ENCODE data around the gene CDH13.

Gene CDH13

GRCh38 chr16:82630219-82630618 is 3.5 kb downstream of the CDH13 start:
- DNase-seq (ENCODE audit: extremely low spot score) = no peak
- CTCF ChIA-PET = interaction anchor here (1.0 to 2.1 kb wide), 9 partner anchors 9 to 816 kb away, joined by 3 to 13 read pairs (median 4); no protein-coding TSS in a partner anchor
- POLR2A ChIA-PET = no interaction called here
- TF ChIP-seq CTCF (IDR thresholded peaks at IDR 0.05; ENCODE audit: control extremely low read depth, extremely low read depth, low read depth, missing control alignments) = peak; percentile 19

DNA sequence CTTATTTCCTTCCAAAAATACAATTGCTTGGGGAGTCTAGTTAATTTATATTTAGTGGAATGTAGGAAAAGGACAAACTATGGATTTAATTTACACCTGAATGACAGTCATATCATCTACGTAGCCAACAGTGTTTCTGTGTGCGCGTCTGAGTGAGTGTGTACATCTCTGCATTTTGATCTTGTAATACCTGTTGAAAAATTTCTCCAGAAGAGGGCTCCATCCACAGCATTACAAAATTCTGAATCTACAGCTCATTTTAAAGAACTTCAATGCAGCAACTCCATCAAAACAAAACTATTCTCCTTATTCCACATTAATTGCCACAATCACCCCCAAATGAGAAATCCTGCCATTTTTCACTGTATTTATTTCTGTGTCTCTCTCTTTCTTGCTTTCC is 3.9 kb downstream of the CDH13 start:
- ChIA-PET POLR2A (no interaction called here), CTCF (interaction anchor here (0.9 to 2.1 kb wide), 10 partner anchors 9 to 816 kb away, joined by 3 to 13 read pairs (median 4); no protein-coding TSS in a partner anchor)
- TF ChIP-seq CTCF (IDR thresholded peaks at IDR 0.05; ENCODE audit: control extremely low read depth, extremely low read depth, low read depth, missing control alignments) = peak; percentile 23
- DNase-seq (ENCODE audit: extremely low spot score) = no peak

DNA sequence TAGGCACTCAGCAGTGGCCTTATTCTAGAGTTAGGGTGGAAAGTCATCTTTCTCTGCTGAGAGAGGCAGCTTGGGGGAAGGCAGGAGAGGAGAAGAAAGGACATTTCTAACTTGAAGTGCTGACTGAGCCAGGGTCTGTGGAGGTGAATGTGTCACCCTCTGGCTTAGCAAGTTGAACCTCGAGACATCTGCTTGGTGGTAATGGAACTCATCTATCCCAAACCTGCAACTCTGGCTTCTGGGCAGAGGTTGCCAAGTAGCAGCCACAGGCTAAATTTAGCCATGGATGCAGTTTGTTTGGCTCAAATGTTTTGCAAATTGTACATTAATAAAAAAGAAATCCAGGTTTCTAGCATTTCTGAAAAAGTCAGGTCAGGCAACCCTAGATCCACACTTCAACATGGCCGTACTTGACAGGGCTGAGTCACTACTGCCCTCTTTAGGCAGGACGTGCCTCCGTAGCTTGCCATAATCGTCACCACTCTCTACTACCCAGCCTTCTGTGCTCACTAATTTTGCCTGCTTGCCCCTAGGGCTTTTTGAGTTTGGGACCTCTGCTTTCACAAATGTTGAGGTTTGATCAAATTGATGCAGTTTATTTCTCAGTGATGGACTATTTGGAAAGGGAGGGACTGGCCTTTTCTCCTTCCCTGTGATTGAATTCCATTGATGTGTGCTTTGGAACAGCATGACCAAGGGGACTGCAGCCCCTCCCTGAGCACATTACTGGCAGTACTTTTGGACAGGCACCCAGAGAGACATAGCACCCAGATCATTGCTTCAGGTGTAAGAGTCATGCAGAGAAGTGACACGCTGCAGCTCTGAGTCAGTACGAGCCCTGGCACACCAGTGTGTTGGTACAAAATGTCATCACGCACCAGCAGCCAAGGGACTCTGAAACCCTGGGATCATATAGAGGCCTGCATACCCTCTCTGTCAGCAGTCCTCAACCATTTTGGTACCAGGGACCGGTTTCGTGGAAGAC is 5.2 kb downstream of the CDH13 start:
- ChIA-PET CTCF (interaction anchor here (1.2 to 2.1 kb wide), 5 partner anchors 8 to 814 kb away, joined by 3 to 13 read pairs (median 7); no protein-coding TSS in a partner anchor), POLR2A (no interaction called here)
- DNase-seq (ENCODE audit: extremely low spot score) = no peak
- no peak for TF ChIP-seq CTCF (IDR thresholded peaks at IDR 0.05; ENCODE audit: control extremely low read depth, extremely low read depth, low read depth, missing control alignments)

DNA sequence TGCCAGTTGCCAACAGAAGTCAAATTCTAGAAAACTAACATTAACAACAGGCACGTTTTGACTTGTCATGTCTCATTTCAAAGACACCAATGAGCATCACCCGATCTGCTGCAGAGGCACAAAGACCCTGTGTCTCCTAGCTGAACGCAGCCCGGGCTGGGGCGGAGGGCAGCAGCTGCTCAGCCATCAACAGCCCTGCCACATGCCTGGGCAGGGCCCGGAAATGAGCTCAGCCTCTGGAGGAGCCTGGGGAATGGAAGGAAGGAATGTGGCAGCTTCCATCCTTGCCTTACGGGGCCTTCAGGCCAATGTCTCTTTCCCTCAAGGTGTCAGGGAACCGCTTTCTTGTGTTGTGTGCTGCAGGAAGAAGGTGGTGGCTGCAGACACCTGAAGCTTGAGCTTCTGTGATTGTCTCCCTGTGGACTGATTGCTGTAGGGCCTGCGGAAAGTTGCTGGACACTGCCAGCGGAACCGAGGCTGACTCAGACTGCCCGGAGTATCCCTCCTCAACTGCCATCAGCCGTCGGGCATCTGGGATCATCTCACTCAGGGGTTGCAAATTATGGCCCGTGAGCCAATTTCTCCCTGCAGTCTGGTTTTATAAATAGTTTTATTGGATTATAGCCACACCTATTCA is 7.3 kb downstream of the CDH13 start:
- CTCF ChIA-PET = interaction anchor here (1.5 to 1.7 kb wide), 2 partner anchors 11 to 30 kb away, joined by 5 read pairs; no protein-coding TSS in a partner anchor
- no peak for TF ChIP-seq CTCF (IDR thresholded peaks at IDR 0.05; ENCODE audit: control extremely low read depth, extremely low read depth, low read depth, missing control alignments)
- no peak for DNase-seq (ENCODE audit: extremely low spot score)
- POLR2A ChIA-PET = no interaction called here

DNA sequence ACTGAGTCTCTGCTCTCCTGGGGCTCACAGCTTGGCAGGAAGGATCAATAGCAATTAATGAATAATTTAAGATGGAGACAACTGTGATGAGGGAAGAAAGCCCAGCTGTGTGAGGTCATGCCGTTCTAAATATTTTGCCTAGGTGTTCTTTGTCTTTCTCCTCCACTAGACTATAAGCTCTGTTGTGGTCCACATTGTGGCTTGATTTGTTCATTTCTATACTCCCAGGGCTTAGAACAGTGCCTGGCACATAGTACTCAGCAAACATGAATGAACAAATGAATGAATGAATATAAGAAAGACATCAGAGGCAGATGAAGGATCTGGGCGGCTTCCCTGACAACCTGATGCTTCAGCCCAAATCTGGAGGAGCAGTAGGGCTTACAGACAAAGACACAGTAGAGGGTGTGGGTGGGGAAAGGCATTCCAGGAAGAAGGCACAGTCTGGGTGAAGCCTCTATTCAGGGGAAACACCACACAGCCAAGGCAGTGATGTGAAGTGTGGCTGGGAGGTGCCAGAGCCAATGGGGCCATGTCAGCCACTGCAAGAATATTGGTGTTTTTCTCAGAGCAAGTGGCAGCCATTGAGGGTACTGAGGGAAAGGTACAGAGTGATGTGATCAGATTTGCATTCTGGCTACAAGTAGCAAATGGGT is 8.3 kb downstream of the CDH13 start:
- ChIA-PET CTCF (no interaction called here), POLR2A (no interaction called here)
- TF ChIP-seq CTCF (IDR thresholded peaks at IDR 0.05; ENCODE audit: control extremely low read depth, extremely low read depth, low read depth, missing control alignments) = no peak
- DNase-seq (ENCODE audit: extremely low spot score) = no peak

DNA sequence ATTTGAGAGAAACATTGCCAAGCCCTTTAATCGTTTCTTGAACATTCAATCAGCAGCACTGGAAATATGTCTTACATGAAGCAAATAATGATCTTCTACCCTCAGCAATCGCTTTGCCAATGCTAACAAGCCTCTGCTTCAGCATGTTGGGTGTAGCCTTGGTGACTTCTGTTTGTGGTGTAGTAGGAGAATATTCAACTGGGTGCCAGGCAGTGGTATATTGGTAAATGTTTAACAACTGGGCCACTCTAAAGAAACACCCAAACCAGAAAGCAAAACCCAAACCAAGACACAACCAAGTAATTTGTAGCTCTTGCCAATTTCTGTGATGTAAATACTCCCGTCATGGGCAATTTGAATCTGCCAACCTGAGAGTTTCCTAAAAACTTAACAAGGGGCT is 9.7 kb downstream of the CDH13 start:
- ChIA-PET CTCF (interaction anchor here (0.9 kb wide), 1 partner anchor 373 kb away, joined by 3 read pairs; no protein-coding TSS in a partner anchor), POLR2A (no interaction called here)
- no peak for TF ChIP-seq CTCF (IDR thresholded peaks at IDR 0.05; ENCODE audit: control extremely low read depth, extremely low read depth, low read depth, missing control alignments)
- no peak for DNase-seq (ENCODE audit: extremely low spot score)

Measured in GM10248 (cell line).